ENCODE data around the gene LSM12. TPM values are rescaled to one million over a fixed set of nuclear protein-coding genes. Genes with fewer than 3 reads are reported as not detected.
"Not testable (repeated sequence)": the region's sequence is repeated elsewhere in the genome, so short reads cannot be mapped to it uniquely, and the experiment has no call there.

Gene LSM12
- total RNA-seq, 2 donors from 2014 or later = 24.9 to 30.8 TPM

DNA sequence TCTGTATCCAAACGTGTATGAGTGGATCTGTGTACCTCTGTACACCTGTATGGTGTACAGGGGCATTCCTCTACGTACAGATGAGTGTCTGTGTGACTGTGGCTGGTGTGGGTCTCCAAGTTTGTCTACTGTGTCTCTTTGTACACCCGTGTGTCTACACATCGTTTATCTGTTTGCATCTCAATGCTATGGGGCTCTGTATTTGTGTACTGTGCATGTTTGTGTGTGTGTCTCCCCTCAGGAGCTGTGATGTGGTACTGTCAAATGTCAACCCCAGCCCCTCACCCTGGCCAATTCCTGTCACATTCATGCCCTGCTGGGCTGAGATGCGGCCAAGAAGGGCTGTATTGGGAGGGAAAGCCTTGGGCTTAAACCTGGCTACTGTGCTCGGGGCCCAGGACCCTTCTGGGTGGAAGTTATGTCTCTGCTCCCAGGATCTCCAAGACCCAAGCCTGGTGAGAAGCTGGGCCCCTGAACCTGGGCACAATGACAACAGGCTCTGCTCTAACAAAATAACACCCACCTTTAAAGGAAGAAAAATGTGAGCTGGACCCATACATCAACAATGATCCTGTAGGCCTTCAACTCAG lies 65.5 kb downstream of the LSM12 start:
- Histone ChIP-seq H3K27me3 (replicated peaks; ENCODE audit: insufficient read depth) (peaks cover 5% of the 10 kb centered on the region), H3K9me3 (no peaks in the 10 kb centered on the region), H3K27ac (no peak overlapping the region), H3K4me3 (no peak overlapping the region), H3K4me1 (ENCODE audit: control insufficient read depth in 1 of 2, low read depth in 2 of 2) (peaks cover 8 to 16% of the 10 kb centered on the region in 2 donors), H3K36me3 (no peaks in the 10 kb centered on the region)
- TF ChIP-seq, protein P1, sequence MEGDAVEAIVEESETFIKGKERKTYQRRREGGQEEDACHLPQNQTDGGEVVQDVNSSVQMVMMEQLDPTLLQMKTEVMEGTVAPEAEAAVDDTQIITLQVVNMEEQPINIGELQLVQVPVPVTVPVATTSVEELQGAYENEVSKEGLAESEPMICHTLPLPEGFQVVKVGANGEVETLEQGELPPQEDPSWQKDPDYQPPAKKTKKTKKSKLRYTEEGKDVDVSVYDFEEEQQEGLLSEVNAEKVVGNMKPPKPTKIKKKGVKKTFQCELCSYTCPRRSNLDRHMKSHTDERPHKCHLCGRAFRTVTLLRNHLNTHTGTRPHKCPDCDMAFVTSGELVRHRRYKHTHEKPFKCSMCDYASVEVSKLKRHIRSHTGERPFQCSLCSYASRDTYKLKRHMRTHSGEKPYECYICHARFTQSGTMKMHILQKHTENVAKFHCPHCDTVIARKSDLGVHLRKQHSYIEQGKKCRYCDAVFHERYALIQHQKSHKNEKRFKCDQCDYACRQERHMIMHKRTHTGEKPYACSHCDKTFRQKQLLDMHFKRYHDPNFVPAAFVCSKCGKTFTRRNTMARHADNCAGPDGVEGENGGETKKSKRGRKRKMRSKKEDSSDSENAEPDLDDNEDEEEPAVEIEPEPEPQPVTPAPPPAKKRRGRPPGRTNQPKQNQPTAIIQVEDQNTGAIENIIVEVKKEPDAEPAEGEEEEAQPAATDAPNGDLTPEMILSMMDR (IDR thresholded peaks at IDR 0.05) = no peak
- no peak for ATAC-seq (ENCODE audit: insufficient number of reproducible peaks, low FRiP score, low read depth)
- DNase-seq (ENCODE audit: low spot score) = no peak

DNA sequence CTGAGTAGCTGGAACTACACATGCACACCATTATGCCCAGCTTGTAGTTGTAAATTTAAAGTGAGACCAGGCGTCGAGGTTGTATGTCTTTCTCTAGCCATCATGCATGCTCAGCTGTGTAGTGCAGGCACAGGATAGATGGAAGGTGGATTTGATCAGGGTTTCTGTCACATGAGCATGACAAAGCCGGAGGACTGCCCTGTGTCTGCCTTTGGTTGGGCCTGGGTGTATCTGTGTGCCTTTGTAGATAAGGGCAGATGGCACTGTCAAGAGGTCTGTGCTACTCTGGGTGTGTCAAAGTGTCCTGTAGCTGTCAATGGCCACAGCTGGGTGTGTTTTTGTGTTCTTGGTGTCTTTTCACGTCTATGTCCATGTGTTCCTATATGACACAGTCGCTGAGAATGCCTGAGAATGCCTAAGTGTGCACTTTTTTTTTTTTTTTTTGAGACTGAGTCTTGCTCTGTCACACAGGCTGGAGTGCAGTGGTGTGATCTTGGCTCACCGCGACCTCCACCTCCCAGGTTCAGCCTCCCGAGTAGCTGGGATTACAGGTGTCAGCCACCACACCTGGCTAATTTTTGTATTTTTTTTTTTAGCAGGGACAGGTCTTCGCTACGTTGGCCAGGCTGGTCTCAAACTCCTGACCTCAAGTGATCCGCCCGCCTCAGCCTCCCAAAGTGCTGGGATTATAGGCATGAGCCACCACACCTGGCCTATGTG lies 66.2 kb downstream of the LSM12 start:
- TF ChIP-seq, protein P1 (IDR thresholded peaks at IDR 0.05) = no peak
- ATAC-seq (ENCODE audit: insufficient number of reproducible peaks, low FRiP score, low read depth) = no peak
- H3K4me1 ChIP-seq (ENCODE audit: control insufficient read depth in 1 of 2, low read depth in 2 of 2) = peaks cover 4 to 10% of the 10 kb centered on the region in 2 donors
- peaks cover 4% of the 10 kb centered on the region for H3K27me3 ChIP-seq (replicated peaks; ENCODE audit: insufficient read depth)
- no peak overlapping the region for H3K27ac ChIP-seq
- H3K9me3 ChIP-seq = no peaks in the 10 kb centered on the region
- DNase-seq (ENCODE audit: low spot score) = no peak
- H3K4me3 ChIP-seq = no peak overlapping the region
- H3K36me3 ChIP-seq = no peaks in the 10 kb centered on the region

DNA sequence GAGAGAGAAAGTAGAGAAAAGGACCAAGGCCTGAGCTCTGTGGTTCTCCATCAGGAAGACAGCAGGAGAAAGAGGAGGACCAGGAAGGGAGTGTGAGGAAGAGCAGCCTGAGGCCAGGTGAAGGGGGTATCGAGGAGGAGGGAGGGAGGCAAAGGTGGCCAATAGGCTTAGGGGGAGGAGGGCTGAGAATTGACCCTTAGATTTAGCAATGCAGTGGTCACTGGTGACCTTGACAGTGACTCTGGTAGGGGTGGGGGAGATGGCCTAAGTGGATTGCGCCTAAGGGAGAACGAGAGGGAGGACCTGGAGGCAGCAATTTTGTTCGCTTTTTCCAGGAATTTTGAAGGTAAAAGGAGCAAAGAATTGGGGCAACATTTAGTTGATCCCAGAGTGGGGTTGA lies 67.4 kb downstream of the LSM12 start:
- H3K27ac ChIP-seq = no peak overlapping the region
- H3K4me3 ChIP-seq = no peak overlapping the region
- no peaks in the 10 kb centered on the region for H3K27me3 ChIP-seq (replicated peaks; ENCODE audit: insufficient read depth)
- H3K4me1 ChIP-seq (ENCODE audit: control insufficient read depth in 1 of 2, low read depth in 2 of 2) = peaks cover 0 to 11% of the 10 kb centered on the region in 2 donors
- DNase-seq (ENCODE audit: low spot score) (no peak), ATAC-seq (ENCODE audit: insufficient number of reproducible peaks, low FRiP score, low read depth) (no peak)
- H3K36me3 ChIP-seq = no peaks in the 10 kb centered on the region
- no peaks in the 10 kb centered on the region for H3K9me3 ChIP-seq
- TF ChIP-seq, protein P1 (IDR thresholded peaks at IDR 0.05) = no peak

DNA sequence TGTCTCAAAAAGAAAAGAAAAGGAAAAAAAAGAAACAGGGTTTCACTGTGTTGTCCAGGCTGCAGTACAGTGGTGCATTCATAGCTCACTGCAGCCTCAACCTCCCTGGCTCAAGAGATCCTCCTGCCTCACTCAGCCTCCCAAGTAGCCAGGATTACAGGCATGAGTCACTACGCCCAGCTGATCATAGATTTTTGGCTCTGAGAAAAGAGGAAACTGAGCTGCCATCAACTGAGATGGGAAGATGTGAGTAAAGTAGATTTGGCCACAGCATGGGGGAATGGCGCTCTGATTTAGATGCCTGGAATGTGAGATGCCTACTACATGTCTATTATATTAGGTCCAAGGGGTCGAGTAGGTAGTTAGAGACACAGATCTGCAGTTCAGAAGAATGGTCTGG lies 67.9 kb downstream of the LSM12 start:
- Histone ChIP-seq H3K36me3 (no peaks in the 10 kb centered on the region), H3K4me3 (no peak overlapping the region), H3K27me3 (replicated peaks; ENCODE audit: insufficient read depth) (no peaks in the 10 kb centered on the region), H3K9me3 (no peaks in the 10 kb centered on the region), H3K4me1 (ENCODE audit: control insufficient read depth in 1 of 2, low read depth in 2 of 2) (peaks cover 0 to 11% of the 10 kb centered on the region in 2 donors), H3K27ac (no peak overlapping the region)
- DNase-seq (ENCODE audit: low spot score) (no peak), ATAC-seq (ENCODE audit: insufficient number of reproducible peaks, low FRiP score, low read depth) (no peak)
- TF ChIP-seq, protein P1 (IDR thresholded peaks at IDR 0.05) = no peak

DNA sequence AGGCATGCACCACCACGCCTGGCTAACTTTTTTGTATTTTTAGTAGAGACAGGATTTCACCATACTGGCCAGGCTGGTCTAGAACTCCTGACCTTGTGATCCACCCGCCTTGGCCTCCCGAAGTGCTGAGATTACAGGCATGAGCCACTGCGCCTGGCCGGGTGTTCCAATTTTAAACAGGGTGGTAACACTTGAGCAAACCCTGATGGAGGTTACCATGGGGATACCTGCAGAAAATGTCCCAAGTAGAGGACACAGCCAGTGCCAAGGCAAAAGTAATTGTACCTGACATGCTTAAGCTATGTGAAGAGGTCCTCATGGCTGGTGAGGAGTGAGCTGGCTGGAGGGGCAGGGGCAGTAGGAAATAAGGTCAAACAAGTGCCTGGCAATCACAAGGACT lies 69.3 kb downstream of the LSM12 start:
- ATAC-seq (ENCODE audit: insufficient number of reproducible peaks, low FRiP score, low read depth); H3K27ac ChIP-seq; DNase-seq (ENCODE audit: low spot score); H3K4me3 ChIP-seq; H3K27me3 ChIP-seq (replicated peaks; ENCODE audit: insufficient read depth); H3K36me3 ChIP-seq; H3K9me3 ChIP-seq: not testable (repeated sequence)
- H3K4me1 ChIP-seq (ENCODE audit: control insufficient read depth in 1 of 2, low read depth in 2 of 2) = peaks cover 0 to 11% of the 10 kb centered on the region in 2 donors
